Measurements from ENCODE around the gene NR2E3.

NR2E3 gene

DNA sequence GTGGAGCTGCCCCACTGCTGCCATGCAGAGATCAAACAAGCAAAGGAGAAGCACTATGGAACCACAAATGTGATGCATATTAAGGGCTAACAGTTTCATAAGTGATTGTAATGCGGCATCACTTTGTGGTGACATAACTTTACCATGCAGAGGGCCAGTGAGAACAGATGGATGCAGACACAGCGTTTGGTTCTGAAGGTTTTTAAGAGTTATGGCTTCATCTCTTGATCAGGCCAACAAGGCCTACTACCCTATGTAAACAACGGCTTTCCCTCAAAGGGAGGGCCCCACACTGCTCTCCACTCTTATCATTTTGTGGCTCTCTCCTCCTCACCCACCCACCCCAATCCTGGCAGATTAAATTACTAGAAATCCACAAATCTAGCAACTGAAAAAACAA is 13.4 kb downstream of the NR2E3 start:
- H3K79me2 ChIP-seq (ENCODE audit: insufficient read depth, low read length), result no peaks in the 10 kb centered on the region
- H3F3A ChIP-seq (ENCODE audit: low read depth), result no peaks in the 10 kb centered on the region
- peaks cover 36% of the 10 kb centered on the region; the same call in 1 of the 2 replicates for H3K36me3 ChIP-seq (ENCODE audit: insufficient read depth, low read length)
- H4K20me1 ChIP-seq (ENCODE audit: insufficient read depth, low read length, poor library complexity, severe bottlenecking), result no peaks in the 10 kb centered on the region
- TF ChIP-seq EZH2phosphoT487 (IDR thresholded peaks at IDR 0.05; ENCODE audit: borderline replicate concordance) (no peak), CTCF (conservative IDR thresholded peaks at IDR 0.05; ENCODE audit: low read length) (no peak)
- H3K27me3 ChIP-seq (ENCODE audit: insufficient read depth, low read length, poor library complexity, severe bottlenecking), result no peaks in the 10 kb centered on the region
- H3K9me2 ChIP-seq (replicated peaks; ENCODE audit: low read depth, low read length), result no peaks in the 10 kb centered on the region
- H3K9ac ChIP-seq (ENCODE audit: low read depth, low read length, poor library complexity, severe bottlenecking), result no peak overlapping the region
- H3K9me3 ChIP-seq (ENCODE audit: insufficient read depth, low read depth, low read length), result peaks cover 7% of the 10 kb centered on the region; the same call in 1 of the 2 replicates
- H3K4me3 ChIP-seq (ENCODE audit: low read length, poor library complexity, severe bottlenecking), result no peak overlapping the region
- no peak overlapping the region for H2AFZ ChIP-seq (ENCODE audit: low read length)
- H3K4me1 ChIP-seq (ENCODE audit: insufficient read depth, low read length, poor library complexity, severe bottlenecking), result no peaks in the 10 kb centered on the region
- H3K4me2 ChIP-seq (ENCODE audit: low read depth, low read length, poor library complexity, severe bottlenecking), result no peak overlapping the region

DNA sequence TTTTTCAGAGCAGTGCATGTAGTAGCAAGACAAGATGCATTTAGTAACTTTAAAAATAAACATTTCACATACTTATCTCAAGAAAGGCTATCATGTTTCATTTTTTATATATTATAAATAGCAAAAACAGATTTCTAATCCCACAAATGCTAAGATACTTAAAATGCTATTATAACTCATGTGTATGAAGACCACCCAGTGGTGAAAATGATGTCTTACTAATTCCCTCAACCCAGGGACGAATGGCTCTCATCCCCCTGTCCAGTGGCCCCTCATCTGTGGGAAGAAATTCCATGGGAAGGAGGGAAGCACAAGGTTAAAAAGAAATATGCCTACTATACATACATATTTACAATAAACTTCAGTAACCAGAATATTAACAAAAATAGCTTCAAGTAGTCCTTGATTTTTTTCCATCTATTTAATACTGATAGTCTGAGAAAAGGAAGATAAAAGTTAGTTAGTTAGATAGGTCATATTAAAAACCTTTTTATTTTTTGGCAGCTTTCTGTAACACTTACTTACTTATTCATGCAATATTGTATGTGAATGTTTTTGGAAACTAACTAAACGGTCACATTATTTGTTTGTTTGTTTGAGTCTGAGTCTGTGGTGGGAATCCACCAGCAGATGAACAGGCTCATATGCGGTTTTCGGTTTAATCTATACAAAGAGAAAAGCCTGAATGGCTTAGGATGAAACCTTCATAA is 14.8 kb downstream of the NR2E3 start:
- H3K4me1 ChIP-seq (ENCODE audit: insufficient read depth, low read length, poor library complexity, severe bottlenecking), result no peaks in the 10 kb centered on the region
- no peak overlapping the region for H2AFZ ChIP-seq (ENCODE audit: low read length)
- H3F3A ChIP-seq (ENCODE audit: low read depth), result no peaks in the 10 kb centered on the region
- H3K9me2 ChIP-seq (replicated peaks; ENCODE audit: low read depth, low read length), result no peaks in the 10 kb centered on the region
- no peaks in the 10 kb centered on the region for H3K79me2 ChIP-seq (ENCODE audit: insufficient read depth, low read length)
- no peaks in the 10 kb centered on the region for H4K20me1 ChIP-seq (ENCODE audit: insufficient read depth, low read length, poor library complexity, severe bottlenecking)
- peaks cover 7% of the 10 kb centered on the region; the same call in 1 of the 2 replicates for H3K9me3 ChIP-seq (ENCODE audit: insufficient read depth, low read depth, low read length)
- H3K4me3 ChIP-seq (ENCODE audit: low read length, poor library complexity, severe bottlenecking), result no peak overlapping the region
- no peak overlapping the region for H3K4me2 ChIP-seq (ENCODE audit: low read depth, low read length, poor library complexity, severe bottlenecking)
- peaks cover 49% of the 10 kb centered on the region; the same call in 1 of the 2 replicates for H3K36me3 ChIP-seq (ENCODE audit: insufficient read depth, low read length)
- no peak for TF ChIP-seq CTCF (conservative IDR thresholded peaks at IDR 0.05; ENCODE audit: low read length)
- TF ChIP-seq EZH2phosphoT487 (IDR thresholded peaks at IDR 0.05; ENCODE audit: borderline replicate concordance), result no peak
- H3K9ac ChIP-seq (ENCODE audit: low read depth, low read length, poor library complexity, severe bottlenecking), result no peak overlapping the region
- H3K27me3 ChIP-seq (ENCODE audit: insufficient read depth, low read length, poor library complexity, severe bottlenecking), result no peaks in the 10 kb centered on the region

- Histone ChIP-seq H2AFZ (ENCODE audit: low read length) (no peak overlapping the region), H3K4me2 (ENCODE audit: low read depth, low read length, poor library complexity, severe bottlenecking) (no peak overlapping the region), H3K9ac (ENCODE audit: low read depth, low read length, poor library complexity, severe bottlenecking) (no peak overlapping the region), H3K36me3 (ENCODE audit: insufficient read depth, low read length) (peaks cover 49% of the 10 kb centered on the region; the same call in 1 of the 2 replicates), H3K27me3 (ENCODE audit: insufficient read depth, low read length, poor library complexity, severe bottlenecking) (no peaks in the 10 kb centered on the region), H3K79me2 (ENCODE audit: insufficient read depth, low read length) (no peaks in the 10 kb centered on the region), H3F3A (ENCODE audit: low read depth) (no peaks in the 10 kb centered on the region), H3K9me2 (replicated peaks; ENCODE audit: low read depth, low read length) (no peaks in the 10 kb centered on the region), H4K20me1 (ENCODE audit: insufficient read depth, low read length, poor library complexity, severe bottlenecking) (no peaks in the 10 kb centered on the region), H3K4me3 (ENCODE audit: low read length, poor library complexity, severe bottlenecking) (no peak overlapping the region), H3K4me1 (ENCODE audit: insufficient read depth, low read length, poor library complexity, severe bottlenecking) (no peaks in the 10 kb centered on the region), H3K9me3 (ENCODE audit: insufficient read depth, low read depth, low read length) (peaks cover 7% of the 10 kb centered on the region; the same call in 1 of the 2 replicates)
- TF ChIP-seq CTCF (conservative IDR thresholded peaks at IDR 0.05; ENCODE audit: low read length), result no peak
- TF ChIP-seq EZH2phosphoT487 (IDR thresholded peaks at IDR 0.05; ENCODE audit: borderline replicate concordance), result no peak
Measured at GRCh38 chr15:71826196-71826595, 15.8 kb downstream of the NR2E3 start.
